Measurements from ENCODE around the gene GSN.

DNA sequence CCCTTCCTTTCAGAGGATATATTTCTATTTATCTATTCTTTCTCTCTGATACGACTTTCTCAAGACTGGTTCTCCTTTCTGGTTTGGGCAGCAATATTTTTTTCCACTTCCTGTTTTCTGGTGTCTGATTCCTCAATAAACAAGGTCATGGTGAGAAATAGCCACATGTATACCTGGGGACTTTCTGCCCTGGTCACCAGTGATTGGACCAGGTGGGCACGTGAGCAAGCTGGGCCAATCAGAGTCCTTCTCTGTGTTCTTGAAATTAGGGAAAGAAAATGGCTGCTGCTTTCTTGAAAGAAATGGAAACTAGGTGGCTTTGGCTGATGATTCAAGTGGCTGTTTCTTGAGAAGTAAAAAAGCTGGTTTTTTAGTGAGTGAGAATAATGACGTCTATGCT is 18.4 kb upstream of the GSN start:
- TF ChIP-seq ZNF274 (IDR thresholded peaks at IDR 0.05; ENCODE audit: borderline replicate concordance, extremely low read depth, low read length) (no peak), TAF1 (IDR thresholded peaks at IDR 0.05; ENCODE audit: low read depth, low read length) (no peak)
- TF ChIP-seq, protein P1, sequence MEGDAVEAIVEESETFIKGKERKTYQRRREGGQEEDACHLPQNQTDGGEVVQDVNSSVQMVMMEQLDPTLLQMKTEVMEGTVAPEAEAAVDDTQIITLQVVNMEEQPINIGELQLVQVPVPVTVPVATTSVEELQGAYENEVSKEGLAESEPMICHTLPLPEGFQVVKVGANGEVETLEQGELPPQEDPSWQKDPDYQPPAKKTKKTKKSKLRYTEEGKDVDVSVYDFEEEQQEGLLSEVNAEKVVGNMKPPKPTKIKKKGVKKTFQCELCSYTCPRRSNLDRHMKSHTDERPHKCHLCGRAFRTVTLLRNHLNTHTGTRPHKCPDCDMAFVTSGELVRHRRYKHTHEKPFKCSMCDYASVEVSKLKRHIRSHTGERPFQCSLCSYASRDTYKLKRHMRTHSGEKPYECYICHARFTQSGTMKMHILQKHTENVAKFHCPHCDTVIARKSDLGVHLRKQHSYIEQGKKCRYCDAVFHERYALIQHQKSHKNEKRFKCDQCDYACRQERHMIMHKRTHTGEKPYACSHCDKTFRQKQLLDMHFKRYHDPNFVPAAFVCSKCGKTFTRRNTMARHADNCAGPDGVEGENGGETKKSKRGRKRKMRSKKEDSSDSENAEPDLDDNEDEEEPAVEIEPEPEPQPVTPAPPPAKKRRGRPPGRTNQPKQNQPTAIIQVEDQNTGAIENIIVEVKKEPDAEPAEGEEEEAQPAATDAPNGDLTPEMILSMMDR (IDR thresholded peaks at IDR 0.05; ENCODE audit: control extremely low read depth in 1 of 3, insufficient read depth in 1 of 3, low read depth in 1 of 3, low read length in 3 of 3), result no peak

Data from H1 (cell line).